HUDEP-2 (cell line): Measurements from ENCODE around the gene LENG1.
A peak's percentile ranks its signal among the peaks of the same experiment; 100 is the strongest.

ENCODE experiments used
- DNase-seq, 76 experiments: peaks; one replicate each; lab custom pipeline; 2025; ENCODE audit not compliant: unreplicated experiment in 76 of 76; lab: John Stamatoyannopoulos, UW

Gene LENG1

DNA sequence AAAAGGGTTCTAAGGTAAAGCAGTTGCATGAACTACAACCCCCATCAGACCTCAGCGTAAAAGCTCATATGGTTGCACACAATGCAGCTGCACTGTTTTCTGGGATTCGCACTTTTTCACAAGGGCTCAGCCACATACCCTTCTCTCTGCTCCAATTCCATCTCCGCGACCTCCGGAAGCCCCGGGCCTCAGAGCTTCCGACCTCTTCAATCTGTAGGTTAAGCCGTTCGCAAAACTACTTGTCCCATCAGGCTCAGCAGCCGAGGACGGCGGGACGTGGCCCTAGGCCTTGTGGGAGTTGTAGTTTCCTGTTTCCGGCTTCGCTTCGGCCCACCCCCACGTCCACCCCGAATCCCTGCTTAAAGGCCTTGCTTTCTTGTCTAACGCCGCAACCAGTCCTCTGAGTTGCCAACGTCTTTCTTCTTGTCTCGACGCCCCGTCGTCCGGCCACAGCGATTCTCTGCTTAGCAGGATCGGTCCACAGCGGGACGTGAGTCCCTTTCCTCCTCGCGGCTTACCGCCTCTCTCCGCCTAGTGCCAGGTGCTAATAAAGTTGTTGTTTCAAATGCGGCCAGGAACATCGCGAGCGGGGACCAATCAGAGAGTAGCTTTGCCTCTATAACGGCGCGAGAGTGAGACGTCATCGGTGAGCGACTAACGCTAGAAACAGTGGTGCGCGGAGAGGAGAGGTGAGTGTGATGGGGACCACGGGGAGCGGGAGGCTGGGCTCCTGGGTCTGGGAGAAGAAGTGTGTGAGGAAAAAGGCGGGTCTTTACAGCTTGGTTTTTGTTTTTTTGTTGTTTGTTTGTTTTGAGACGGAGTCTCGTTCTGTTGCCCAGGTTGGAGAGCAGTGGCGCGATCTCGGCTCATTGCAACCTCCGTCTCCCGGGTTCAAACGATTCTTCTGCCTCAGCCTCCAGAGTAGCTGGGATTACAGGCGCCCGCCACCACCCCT lies 44.1 kb downstream of the LENG1 start, which contains the start of the genes PRPF31 and TFPT:
Gene PRPF31 (plus strand): TSS at position 646 of the 955 bp plus-strand sequence. CDS start 2,525 bp downstream, outside the sequence.
Gene TFPT (minus strand): TSS at position 549 of the 955 bp plus-strand sequence. CDS start 388 bp downstream, at position 161.
- DNase-seq, result peak; percentile 63 to 99 (median 95)

GRCh38 chr19:54114340-54115108 lies 45.0 kb downstream of the LENG1 start:
- DNase-seq, result peak in 26 of 76 experiments; percentile 5 to 46 (median 24)

DNA sequence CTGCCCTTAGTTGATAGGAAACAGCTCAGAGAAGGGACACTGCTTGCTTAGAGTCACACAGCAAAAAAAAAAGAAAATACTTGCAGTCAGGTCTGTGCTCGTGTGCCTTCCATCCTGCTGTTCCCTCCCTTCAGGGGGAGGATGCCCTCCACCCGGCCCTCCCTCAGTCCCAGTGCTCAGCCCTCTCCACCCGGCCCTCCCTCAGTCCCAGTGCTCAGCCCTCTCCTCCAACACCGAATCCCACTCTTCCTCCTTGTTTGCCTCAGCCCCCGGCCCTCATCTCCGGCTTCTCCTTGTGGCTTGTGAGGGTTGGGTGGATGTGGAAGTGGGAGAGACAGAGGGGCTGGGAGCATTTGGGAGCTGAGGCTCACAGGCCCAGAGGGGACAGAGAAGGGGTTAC lies 49.9 kb downstream of the LENG1 start:
- peak in 2 of 76 experiments; percentile 7 to 12 for DNase-seq

GRCh38 chr19:54108496-54108895 lies 51.0 kb downstream of the LENG1 start:
- no peak for DNase-seq

DNA sequence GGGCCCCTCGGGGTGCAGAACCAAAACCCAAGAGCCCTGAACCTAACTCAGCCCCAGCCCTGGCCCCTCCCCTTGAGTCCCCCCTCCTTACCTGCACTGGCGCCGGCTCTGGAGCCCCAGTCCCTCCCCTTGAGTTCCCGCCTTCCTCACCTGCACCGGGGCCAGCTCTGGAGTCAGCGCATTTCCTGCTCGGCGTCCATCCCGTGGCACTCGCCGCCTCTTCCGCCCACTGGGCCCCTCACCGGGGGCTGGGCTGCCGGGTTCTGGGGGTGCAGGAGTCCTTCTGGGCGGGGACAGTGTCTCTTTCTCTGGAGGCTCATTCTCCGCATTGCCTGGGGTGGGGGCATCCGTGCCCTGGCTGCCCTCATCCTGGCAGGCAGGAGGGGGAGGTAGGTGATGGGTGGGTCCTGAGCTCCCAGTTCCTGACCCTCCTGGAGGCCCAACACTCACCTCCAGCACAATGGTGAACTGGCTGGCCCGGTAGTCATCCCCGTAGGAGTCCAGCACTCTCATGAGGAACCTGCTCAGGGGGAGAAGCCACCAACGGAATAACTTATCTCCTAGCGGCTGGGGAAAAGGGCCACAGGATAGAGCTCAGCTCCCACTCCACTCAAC lies 51.5 kb downstream of the LENG1 start:
- DNase-seq, result no peak

GRCh38 chr19:54106716-54107115 lies 52.8 kb downstream of the LENG1 start:
- DNase-seq, result no peak

GRCh38 chr19:54105796-54106195 lies 53.7 kb downstream of the LENG1 start:
- DNase-seq, result no peak
